GM21576 (cell line): ENCODE data around the gene TINAGL1.

Source experiments
- ATAC-seq: cut with Tn5 transposase; IDR thresholded peaks from one replicate; pipeline ENCODE4 v1.9.1; 2021; ENCODE audit warnings: mild to moderate bottlenecking, moderate library complexity; ENCODE audit not compliant: unreplicated experiment

The TINAGL1 gene

DNA sequence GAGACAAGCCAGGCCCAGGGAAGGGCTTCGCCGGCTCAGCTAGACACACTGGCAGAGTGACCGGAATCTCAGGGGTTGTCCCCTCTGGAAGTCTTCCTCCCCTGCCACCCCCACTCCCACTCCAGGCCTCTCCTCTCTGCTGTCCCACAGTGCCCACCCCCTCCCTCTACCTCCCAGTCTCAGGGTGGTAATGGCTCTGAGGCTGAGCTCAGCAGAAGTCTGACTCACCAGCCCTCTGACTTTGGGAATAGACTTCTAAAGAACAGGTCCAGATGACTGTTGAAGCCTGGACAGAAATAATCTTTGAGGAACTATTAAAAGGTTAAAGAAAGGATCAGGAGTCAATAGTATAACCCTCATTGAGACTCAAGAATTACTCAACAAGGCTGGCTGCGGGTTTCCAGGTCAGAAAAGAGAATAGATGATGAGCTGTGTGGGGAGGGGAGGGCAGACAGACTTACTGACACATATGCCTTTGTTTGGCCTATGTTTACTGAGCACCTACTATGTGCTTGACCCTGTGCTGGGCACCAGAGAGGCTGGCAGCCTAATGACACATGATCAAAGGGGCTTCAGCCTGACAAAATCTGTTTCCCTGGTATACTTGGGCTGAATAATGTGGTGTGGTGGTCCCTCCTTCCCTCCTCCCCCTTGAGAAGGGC lies 49.4 kb downstream of the TINAGL1 start:
- ATAC-seq, result no peak

DNA sequence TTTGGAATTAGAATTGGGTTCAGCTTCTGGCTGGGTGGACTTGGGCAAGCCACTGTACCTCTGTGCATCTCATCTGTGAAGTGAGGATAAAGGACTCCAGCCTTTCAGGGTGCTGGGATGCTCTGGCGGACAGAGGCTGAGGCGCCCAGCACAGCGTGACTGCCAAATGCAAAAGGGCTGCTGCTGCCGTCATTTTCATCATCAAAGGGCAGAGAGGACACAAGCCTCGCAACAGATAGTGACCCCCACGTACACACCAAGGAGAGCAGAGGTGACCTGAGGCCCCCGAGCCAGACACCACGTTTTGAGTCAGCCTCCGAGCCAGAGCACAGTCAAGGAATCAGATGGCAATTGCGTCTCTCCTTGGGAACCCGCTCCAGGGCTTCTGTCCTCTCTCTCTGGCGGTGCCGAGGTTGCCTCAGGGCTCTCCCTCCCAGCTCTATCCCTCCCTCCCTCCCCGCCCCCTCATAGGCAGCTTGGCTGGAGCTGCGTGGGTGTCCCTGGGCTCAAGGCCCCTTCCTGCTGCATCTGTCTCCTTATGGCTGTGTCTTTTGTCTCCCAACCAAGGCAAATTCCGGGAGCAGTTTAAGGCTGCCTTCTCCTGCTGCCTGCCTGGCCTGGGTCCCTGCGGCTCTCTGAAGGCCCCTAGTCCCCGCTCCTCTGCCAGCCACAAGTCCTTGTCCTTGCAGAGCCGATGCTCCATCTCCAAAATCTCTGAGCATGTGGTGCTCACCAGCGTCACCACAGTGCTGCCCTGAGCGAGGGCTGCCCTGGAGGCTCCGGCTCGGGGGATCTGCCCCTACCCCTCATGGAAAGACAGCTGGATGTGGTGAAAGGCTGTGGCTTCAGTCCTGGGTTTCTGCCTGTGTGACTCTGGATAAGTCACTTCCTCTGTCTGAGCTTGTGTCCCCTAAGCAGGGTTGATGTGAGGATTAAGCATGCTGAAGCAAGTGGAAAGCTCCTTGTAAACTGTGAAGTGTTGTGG lies 50.2 kb downstream of the TINAGL1 start:
- ATAC-seq, result no peak

DNA sequence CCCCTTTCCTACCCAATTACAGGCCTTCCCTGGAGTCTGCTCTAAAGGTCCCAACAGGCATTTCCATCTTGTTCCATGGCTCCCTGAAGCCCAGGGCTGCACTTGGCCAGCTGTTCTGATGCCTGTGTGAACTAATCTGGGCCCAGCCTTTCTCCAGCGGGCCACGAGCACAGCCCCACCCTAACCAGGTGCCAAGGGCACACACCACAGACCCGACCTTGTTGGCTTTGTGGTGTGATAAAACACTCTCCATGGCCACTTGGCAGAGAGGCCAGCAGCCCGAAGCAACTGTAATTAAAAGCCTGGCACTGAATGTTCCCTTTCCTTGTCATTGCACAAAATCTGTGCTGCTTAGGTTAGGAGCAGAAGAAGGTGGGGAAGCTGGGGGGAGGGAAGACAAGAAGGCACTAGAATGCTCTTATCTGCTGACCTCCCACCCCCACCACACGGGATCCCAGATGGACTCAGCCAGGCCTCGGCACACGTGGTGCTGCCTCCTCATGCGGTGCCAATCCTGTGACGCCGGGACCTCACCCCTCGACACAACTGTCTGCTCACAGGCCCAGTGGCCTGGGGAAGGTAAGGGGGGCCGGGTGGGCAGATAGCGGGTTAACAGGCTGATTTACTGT lies 51.1 kb downstream of the TINAGL1 start:
- ATAC-seq, result no peak

DNA sequence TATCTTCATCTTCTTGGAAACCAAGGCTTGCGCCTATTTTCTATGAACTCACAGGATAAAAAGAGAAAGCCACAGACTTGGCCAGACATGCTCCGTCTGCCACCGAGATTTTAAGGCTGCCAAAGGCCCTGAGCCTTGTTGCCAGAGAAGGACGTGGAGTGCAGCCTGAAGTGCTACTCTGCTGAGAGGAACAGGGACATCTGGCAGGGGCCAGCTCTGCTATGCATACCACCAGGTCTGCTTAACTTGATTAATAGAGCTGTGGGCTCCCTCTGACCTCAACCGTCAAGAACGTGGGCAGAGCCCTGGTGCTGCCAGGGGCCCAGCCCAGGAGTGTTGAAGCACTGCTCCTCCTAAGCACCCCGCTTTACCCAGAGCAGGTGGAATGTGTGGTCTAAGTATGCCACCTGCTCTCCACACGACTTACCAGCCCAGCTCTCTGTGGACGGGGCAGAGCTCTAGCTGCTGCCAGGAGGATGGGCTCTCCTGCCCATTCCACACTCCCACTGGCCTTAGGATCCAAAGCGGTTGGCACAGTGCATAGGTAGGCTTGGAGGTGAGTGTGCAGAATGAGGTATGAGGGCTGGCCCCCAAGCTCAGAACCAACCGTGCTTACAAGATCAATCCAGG lies 51.7 kb downstream of the TINAGL1 start:
- ATAC-seq, result no peak

DNA sequence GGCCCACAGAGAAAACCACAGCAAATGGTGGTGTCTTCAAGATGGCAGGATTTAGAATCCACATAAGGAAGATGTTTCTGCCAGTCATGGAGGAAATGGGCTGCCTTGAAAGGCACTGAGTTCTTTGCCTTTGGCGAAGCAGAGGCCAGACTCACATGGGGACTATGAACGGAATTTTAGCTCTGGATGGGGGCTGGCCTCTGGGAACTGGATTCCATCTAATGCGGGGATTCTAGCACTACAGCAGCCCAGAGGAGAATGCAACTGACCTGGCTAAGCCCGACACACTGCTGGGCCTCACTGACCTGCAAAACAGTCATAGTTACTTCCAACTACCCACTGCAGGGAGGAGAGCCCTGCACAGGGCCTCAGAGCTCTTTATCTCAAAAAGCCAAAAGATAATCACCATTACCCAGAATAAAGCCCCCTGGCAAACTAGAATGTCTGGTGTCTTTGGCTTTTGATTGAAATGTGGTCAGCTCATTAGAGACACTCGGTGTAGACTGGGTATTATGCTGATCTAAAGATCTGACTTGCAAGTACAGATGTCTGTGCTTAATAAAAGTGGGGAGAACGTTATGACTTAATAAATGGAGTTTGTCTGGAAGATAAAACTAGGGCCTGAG lies 52.7 kb downstream of the TINAGL1 start:
- no peak for ATAC-seq

DNA sequence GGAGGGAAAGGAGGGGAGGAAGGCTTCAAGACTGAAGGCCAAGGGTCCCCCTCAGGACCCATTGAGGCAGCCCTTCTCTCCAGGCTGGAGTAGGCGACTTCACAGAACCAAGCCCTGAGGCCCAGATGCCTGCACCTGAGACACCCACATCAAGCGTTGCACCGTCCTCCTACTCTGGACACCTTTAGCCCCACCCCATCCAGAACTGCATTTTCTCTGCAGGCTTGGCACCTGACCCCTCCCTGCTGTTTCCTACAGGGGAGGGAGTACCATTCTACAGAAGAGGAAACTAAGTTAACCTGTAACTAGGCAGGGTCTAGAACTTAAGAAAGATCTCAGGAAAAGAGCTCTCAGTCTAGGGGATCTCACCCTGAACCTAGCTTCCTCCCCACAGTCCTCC lies 56.3 kb downstream of the TINAGL1 start:
- ATAC-seq, result no peak

DNA sequence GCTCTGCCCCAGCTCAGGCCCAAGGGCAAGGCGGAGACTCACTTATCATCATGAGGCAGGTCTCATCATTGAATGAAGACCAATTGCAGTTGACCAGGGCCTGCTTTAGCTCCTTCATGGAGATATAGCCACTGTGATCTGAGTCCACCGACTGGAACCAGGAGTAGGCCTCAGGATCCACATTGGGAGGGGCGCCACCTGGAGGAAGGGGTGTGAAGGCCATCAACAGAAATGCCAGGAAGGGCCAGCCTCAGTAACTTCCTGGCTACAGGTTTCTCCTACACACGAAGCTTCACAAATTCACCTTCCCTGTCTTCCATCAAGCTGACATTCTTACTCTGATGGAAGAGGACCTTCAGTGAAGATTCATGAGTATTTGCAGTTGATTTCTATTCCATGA lies 56.8 kb downstream of the TINAGL1 start:
- no peak for ATAC-seq
